GM21723 (cell line): Measurements from ENCODE around the gene KLF12.

Source experiments
- ATAC-seq: cut with Tn5 transposase; IDR thresholded peaks from one replicate; pipeline ENCODE4 v1.9.1; 2021; ENCODE audit warnings: mild to moderate bottlenecking, moderate library complexity; ENCODE audit not compliant: unreplicated experiment

Gene KLF12

GRCh38 chr13:74134221-74134776, at the start of gene KLF12:
TSS of gene KLF12 (minus strand) at chr13:74134404.
- ATAC-seq, result peak; percentile 71

DNA sequence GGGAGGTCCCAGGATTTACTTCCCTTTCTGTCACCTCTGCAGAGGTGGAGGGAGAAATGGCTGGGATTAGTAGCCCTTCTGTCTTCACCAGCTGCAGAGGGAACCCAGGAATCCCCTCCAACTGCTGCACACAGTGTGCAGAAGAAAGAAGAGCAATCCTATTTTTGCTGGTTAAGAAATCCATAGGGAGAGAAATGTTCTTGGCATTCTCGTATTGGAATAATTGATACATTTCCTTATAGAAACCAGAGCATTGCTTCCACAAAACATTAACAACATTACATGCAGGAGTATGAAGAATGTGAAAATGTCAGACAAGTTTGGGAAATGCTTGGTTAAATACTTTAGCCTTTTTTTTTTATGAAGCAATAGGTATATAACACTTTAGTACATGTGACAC, 48.3 kb upstream of the KLF12 start:
- ATAC-seq, result no peak

DNA sequence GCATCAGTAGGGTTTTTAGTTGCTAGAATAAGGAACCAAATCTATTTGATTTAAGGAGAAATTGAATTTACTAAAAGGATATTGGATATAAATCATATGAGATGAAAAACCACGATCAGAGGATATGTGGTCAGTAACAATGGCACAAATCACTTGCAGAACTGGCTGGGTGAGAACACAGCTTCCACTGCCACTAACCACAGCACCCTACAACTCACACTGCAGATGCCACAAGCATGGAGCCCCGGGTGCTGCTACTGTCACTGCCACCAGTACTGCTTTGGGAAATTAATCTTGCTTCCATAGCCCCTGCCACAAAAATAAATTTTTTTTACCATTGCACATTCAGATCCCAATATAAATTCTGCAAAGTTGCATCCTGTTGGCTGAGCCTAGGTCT, 40.6 kb upstream of the KLF12 start:
- no peak for ATAC-seq

DNA sequence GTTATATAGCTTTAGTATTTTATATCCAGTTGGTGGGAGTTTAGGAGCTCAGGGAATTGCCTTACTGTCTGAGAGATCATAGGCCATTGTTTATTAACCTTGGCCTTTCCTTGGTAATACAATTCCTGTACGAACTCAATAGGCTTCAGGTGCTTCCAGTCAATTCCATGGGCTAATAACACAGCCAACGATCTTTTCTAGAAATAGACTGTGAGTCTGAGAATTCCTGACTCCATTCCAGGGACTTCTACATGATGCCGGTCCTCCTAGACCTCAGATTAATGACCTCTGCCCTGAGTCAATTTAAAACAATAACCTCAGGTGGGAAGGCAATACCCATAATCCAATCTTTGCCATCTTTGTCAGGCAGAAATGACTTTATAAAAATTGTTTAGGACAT, 39.6 kb upstream of the KLF12 start:
- ATAC-seq, result no peak

DNA sequence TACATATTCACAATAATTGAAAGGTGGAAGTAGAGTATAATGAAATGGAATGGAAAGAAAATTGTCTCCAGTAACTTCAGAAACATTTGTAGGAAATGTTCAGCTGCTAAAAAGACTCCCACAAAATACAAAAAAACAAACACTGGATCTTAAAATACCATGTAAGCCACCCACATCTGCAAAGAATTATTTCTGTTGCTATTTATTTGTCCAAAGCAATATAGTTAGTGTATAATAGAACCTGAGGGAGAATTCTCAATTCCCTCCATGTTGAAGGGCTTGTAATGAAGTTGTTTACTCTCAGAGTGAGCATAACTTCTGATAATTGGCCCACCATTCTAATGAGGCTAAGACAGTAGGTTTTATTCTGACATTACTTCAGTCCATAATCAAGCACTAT, 37.4 kb upstream of the KLF12 start:
- no peak for ATAC-seq

GRCh38 chr13:74169676-74170075, 35.5 kb upstream of the KLF12 start:
- ATAC-seq, result no peak

DNA sequence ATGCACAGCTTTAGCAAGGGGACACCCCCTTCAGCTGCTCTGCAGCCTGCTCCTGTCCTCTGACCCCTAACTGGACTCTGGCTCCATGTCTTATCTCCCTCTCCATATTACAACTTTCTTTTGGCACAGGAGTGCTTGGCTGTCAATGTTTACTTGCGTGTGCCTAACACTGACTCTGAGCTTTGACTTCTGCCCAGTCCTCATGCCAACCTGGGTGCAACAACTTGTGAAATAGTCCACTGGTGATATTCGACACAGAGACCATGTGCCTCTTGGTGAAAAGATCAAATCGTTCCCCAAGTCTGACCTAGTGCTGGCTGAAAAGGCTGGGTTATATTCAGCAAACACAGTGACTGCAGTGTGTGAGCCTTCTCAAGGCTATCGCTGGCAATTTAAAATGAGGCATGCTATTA, 34.1 kb upstream of the KLF12 start:
- no peak for ATAC-seq

GRCh38 chr13:74166261-74167004, 32.2 kb upstream of the KLF12 start:
- ATAC-seq, result no peak

DNA sequence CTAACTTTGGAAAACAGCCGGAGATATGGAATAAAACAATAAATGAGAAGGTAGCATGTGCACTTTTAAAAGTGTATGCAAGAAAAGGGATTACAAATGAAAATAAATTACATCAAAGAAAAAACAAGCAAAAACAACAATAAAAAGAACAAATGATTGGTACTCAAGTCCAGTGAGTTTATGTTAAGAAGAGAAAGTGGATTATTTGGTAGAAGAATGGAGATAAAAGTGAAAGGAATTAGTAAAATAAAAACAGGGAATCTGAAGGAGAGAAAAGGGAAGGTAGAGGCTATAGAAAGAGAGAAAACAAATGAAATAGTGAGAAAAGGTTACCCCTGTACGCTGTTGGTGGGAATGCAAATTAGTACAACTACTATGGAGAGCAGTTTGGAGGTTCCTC, 28.6 kb upstream of the KLF12 start:
- ATAC-seq, result no peak

- no peak for ATAC-seq
These were observed 27.9 kb upstream of the KLF12 start for GRCh38 chr13:74162135-74162534.

- ATAC-seq, result no peak
These were observed 24.6 kb upstream of the KLF12 start for GRCh38 chr13:74158571-74159352.

GRCh38 chr13:74158028-74158427, 23.8 kb upstream of the KLF12 start:
- ATAC-seq, result no peak

DNA sequence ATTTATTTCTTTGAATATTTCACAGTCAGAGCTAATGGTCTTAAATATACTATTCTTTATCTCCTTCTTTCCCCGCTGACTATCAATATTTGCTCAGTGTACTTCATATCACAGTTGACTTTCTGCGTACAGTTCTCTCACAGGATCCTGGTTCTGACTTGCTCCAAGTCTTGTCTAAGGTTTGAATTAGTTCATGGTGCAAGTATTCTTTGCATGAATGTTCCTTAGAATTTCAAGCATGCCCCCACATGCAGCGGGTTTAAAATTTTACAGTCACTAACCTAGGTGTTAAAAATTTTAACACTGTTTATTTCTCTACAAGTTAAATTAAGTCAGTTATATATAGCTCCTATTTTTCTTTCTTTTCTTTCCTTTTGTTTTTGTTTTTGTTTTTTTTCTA, 20.8 kb upstream of the KLF12 start:
- ATAC-seq, result no peak

DNA sequence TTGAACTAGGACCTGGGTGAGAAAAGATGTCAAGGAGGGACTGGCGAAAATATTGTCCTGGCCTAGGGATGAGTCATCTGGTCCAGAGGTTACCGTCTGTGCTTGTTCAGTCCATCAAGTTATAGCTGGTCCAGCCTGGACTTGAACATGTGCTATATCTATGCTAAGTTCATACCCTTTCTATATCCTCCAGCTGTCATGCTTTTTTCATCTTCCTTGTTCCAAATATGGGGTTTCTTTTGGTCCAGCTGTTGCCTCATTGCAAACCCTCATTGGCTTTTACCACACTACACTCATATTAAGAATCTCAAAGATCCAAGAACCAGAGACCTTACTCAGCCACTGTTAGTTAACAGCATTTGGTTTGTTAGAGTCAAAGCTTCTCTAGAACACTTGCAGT, 19.1 kb upstream of the KLF12 start:
- ATAC-seq, result no peak

DNA sequence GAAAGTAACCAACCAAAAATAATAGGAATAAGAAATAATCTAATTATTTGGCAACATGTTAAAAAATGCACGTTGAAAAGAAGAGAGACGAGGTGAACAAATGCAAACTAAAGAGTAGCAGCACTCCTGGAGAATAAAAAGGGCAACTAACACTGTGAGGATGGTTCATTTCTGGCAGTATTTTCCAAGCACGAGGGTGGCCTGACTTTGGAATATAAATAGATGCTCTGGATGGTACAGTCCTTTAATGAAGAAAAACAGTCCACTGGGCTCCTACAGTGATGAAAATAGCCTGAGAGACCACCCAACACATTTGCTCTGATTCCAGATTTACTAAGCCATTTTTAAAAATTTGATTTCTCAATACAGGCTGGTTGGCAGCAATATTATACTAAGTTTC, 17.7 kb upstream of the KLF12 start:
- no peak for ATAC-seq

GRCh38 chr13:74148352-74148751, 14.1 kb upstream of the KLF12 start:
- ATAC-seq, result no peak

GRCh38 chr13:74145249-74145975, 11.2 kb upstream of the KLF12 start:
- no peak for ATAC-seq

- ATAC-seq, result no peak
These were observed 10.1 kb upstream of the KLF12 start for GRCh38 chr13:74144269-74144668.

DNA sequence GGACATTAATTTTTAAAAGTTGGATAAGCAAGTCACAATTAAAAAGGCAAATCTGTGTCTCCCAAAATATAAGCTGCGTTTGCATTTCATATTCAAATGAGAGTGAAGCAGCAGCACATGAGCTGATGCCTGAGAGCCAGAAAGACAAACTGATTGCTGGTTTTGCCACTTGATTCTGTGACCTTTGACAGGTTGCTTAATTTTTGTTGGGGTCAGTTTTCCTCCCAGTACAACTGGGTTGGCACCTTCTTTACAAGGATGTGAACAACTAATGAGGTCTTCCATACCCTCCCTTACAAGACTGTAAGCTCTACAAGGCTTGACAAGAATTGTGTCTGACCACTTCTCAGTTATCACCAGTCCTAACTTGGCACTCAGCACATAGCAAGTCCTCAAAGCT, 8.1 kb upstream of the KLF12 start:
- ATAC-seq, result no peak

GRCh38 chr13:74138241-74138640, 4.0 kb upstream of the KLF12 start:
- no peak for ATAC-seq

GRCh38 chr13:74136084-74136658, 2.0 kb upstream of the KLF12 start:
- no peak for ATAC-seq
